Keratinocyte (primary cell): ENCODE data around the gene TANGO2.

ENCODE experiments used
- CTCF ChIP-seq, 3 experiments: IDR thresholded peaks in 1 of 3; conservative IDR thresholded peaks in 1 of 3; optimal IDR thresholded peaks in 1 of 3; 2 replicates in 2 of 3; 3 replicates in 1 of 3; pipeline versions ENCODE3 to v1.5.1; 2011; ENCODE audit warnings: low read length in 3 of 3, mild to moderate bottlenecking in 3 of 3, moderate library complexity in 2 of 3, control low read depth in 1 of 3, inconsistent platforms in 1 of 3; ENCODE audit not compliant: insufficient read depth in 2 of 3; ENCODE audit errors: extremely low read depth in 1 of 3
- EZH2 ChIP-seq: IDR thresholded peaks from one replicate; pipeline ENCODE4 v1.6.1; 2012; ENCODE audit warnings: inconsistent platforms, mild to moderate bottlenecking, low read length, moderate library complexity

DNA sequence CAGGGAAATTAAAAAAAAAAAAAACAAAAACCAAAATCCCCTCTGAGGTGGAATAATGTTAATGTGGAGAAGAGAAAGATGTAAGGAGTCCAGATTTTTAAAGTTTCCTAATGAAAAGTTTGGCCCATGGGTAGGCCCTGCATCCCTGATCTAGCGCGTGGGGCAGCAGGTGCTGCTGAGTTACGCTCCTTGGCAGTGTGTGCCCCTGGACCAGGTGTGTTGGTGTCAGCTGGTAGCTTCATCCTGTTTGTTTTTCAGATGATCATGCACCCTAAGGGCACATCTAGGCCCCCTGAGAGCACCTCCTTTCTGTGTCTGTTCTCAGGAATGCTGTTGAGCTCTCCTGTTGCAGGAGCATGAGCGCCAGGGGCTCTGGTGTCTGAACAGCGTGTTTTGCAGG is 65.9 kb downstream of the TANGO2 start:
- TF ChIP-seq CTCF (optimal IDR thresholded peaks at IDR 0.05 in 1 of 3, IDR thresholded peaks at IDR 0.05 in 1 of 3, conservative IDR thresholded peaks at IDR 0.05 in 1 of 3; ENCODE audit: extremely low read depth in 1 of 3, insufficient read depth in 2 of 3, low read length in 3 of 3) (no peak), EZH2 (no peak)
